OCI-LY7 (cell line): ENCODE measurements around the gene SATB2. TPM values are rescaled to one million over a fixed set of nuclear protein-coding genes. Genes with fewer than 3 reads are reported as not detected.

ENCODE experiments used
- BruUV-seq: library from RNA; stranded (reverse); fragments of 400-500 nt; replicated peaks from 2 replicates; lab custom pipeline; 2021; lab: Mats Ljungman, UMichigan
- CTCF ChIA-PET: fragments of 300-600 bp; sonication (Branson Sonifier 250); formaldehyde crosslinking; loops from one replicate; lab custom pipeline; 2022; ENCODE audit warnings: antibody characterized with exemption; ENCODE audit not compliant: unreplicated experiment; lab: Charles Lee
- POLR2A ChIA-PET: fragments of 300-600 bp; sonication (Branson Sonifier 250); formaldehyde crosslinking; loops from one replicate; lab custom pipeline; 2022; ENCODE audit warnings: antibody characterized with exemption; lab: Charles Lee
- DNase-seq: peaks from one replicate; pipeline ENCODE4 v3.0.0-alpha.2; 2015; ENCODE audit warnings: low spot score
- H2AFZ ChIP-seq: fragments of 200-600 bp; sonication (generic), shearing (Covaris generic); 2 replicates; pipeline ENCODE4 v1.6.1; 2014; ENCODE audit warnings: mild to moderate bottlenecking, antibody characterized with exemption, low read length, moderate library complexity
- H3K27ac ChIP-seq: fragments of 200-600 bp; sonication (generic); 2 replicates; pipeline ENCODE4 v1.5.1; 2014; ENCODE audit warnings: mixed run types, low read depth, mild to moderate bottlenecking, moderate library complexity, low read length, inconsistent platforms; ENCODE audit not compliant: poor library complexity, severe bottlenecking
- H3K36me3 ChIP-seq: fragments of 200-600 bp; sonication (generic); 2 replicates; pipeline ENCODE4 v1.6.1; 2014; ENCODE audit warnings: mild to moderate bottlenecking, antibody characterized with exemption, low read length, moderate library complexity, mixed read lengths; ENCODE audit not compliant: insufficient read depth
- H3K4me1 ChIP-seq: fragments of 200-600 bp; sonication (generic); 2 replicates; pipeline ENCODE4 v1.5.1; 2014; ENCODE audit warnings: mild to moderate bottlenecking, low read length; ENCODE audit not compliant: insufficient read depth, poor library complexity, severe bottlenecking
- H3K4me2 ChIP-seq: fragments of 200-600 bp; sonication (generic); 2 replicates; pipeline ENCODE4 v1.6.1; 2014; ENCODE audit warnings: mild to moderate bottlenecking, low read length
- H3K4me3 ChIP-seq: fragments of 200-600 bp; sonication (generic); 2 replicates; pipeline ENCODE4 v1.5.1; 2014; ENCODE audit warnings: mild to moderate bottlenecking, low read depth, low read length; ENCODE audit not compliant: poor library complexity, severe bottlenecking
- H3K79me2 ChIP-seq: fragments of 200-600 bp; sonication (generic); 2 replicates; pipeline ENCODE4 v1.6.1; 2016; ENCODE audit warnings: low read depth, mild to moderate bottlenecking, low read length, moderate library complexity, mixed read lengths; ENCODE audit not compliant: insufficient read depth
- H3K9me2 ChIP-seq: fragments of 200-600 bp; sonication (generic); 2 replicates; pipeline ENCODE4 v1.6.1; 2016; ENCODE audit warnings: mild to moderate bottlenecking, low read length, mixed read lengths; ENCODE audit not compliant: insufficient read depth
- H3K9me3 ChIP-seq: fragments of 200-600 bp; sonication (generic); 2 replicates; pipeline ENCODE4 v1.6.1; 2014; ENCODE audit warnings: mild to moderate bottlenecking, mixed run types, low read length, mixed read lengths
- H4K20me1 ChIP-seq: fragments of 200-600 bp; sonication (generic); 2 replicates; pipeline ENCODE4 v1.6.1; 2014; ENCODE audit warnings: mild to moderate bottlenecking, antibody characterized with exemption, low read length, moderate library complexity, mixed read lengths; ENCODE audit not compliant: insufficient read depth
- CTCF ChIP-seq: fragments of 200-600 bp; sonication (generic); conservative IDR thresholded peaks from 2 replicates; pipeline ENCODE4 v1.5.1; 2014; ENCODE audit warnings: mild to moderate bottlenecking, antibody characterized with exemption, low read length, moderate library complexity, mixed read lengths
- EZH2phosphoT487 ChIP-seq: fragments of 200-600 bp; sonication (generic); IDR thresholded peaks from 2 replicates; pipeline ENCODE4 v1.6.1; 2018; ENCODE audit warnings: low read depth, borderline replicate concordance, mild to moderate bottlenecking, mixed run types, antibody characterized with exemption, low read length, moderate library complexity, mixed read lengths
- intact Hi-C: fragments of 100-400 bp; cut with micrococcal nuclease; formaldehyde crosslinking; loops from one replicate; pipeline ENCODE4 v1.10.0; 2022; ENCODE audit not compliant: unreplicated experiment
- total RNA-seq, 2 experiments: library from RNA; depleted of rRNA in 1 of 2; stranded (reverse); fragments of >200 nt in 1 of 2; shearing (Covaris generic) in 1 of 2; gene quantifications; 2 replicates each; pipeline ENCODE4 v1.2.3, GENCODE V29; 2014 to 2022

SATB2 gene
- total RNA-seq, 2 experiments from 2014 or later: 15.9 to 30.7 TPM

- Histone ChIP-seq H3K4me1 (peaks cover 9% of the 10 kb centered on the region), H3K79me2 (no peaks in the 10 kb centered on the region), H3K9me3 (no peaks in the 10 kb centered on the region), H2AFZ (no peak overlapping the region), H3K36me3 (peaks cover 68% of the 10 kb centered on the region), H3K4me3 (no peak overlapping the region), H4K20me1 (no peaks in the 10 kb centered on the region), H3K4me2 (no peak overlapping the region), H3K27ac (no peak overlapping the region), H3K9me2 (no peaks in the 10 kb centered on the region)
- intact Hi-C loops: no loop called here
- no TSS peak for BruUV-seq
- ChIA-PET POLR2A (interaction anchor here (0.6 kb wide), 2 partner anchors 58 to 383 kb away, joined by 3 read pairs; no protein-coding TSS in a partner anchor), CTCF (no interaction called here)
- TF ChIP-seq EZH2phosphoT487 (no peak), CTCF (no peak)
- DNase-seq: no peak
Observed at GRCh38 chr2:199366406-199366805, 91.3 kb downstream of the SATB2 start.

GRCh38 chr2:199364153-199364552 lies 93.6 kb downstream of the SATB2 start:
- ChIA-PET POLR2A (interaction anchor here (0.7 kb wide), 1 partner anchor 934 kb away, joined by 3 read pairs; no protein-coding TSS in a partner anchor), CTCF (no interaction called here)
- Histone ChIP-seq H3K36me3 (peaks cover 59% of the 10 kb centered on the region), H3K4me1 (peaks cover 5% of the 10 kb centered on the region), H3K79me2 (no peaks in the 10 kb centered on the region), H3K4me2 (no peak overlapping the region), H3K27ac (no peak overlapping the region), H2AFZ (no peak overlapping the region), H3K4me3 (no peak overlapping the region), H3K9me2 (no peaks in the 10 kb centered on the region), H3K9me3 (no peaks in the 10 kb centered on the region), H4K20me1 (no peaks in the 10 kb centered on the region)
- intact Hi-C loops: no loop called here
- no TSS peak for BruUV-seq
- no peak for DNase-seq
- no peak for TF ChIP-seq EZH2phosphoT487
- TF ChIP-seq CTCF: no peak

GRCh38 chr2:199356412-199356811 lies 101.3 kb downstream of the SATB2 start:
- no TSS peak for BruUV-seq
- ChIA-PET POLR2A (interaction anchor here (1.0 kb wide), 2 partner anchors 8 to 39 kb away, joined by 3 read pairs; no protein-coding TSS in a partner anchor), CTCF (no interaction called here)

More at GRCh38 chr2:199356412-199356811, 101.3 kb downstream of the SATB2 start:
- DNase-seq: no peak
- Histone ChIP-seq H3K27ac (no peak overlapping the region), H3K36me3 (peaks cover 10% of the 10 kb centered on the region; the same call in 1 of the 2 replicates), H3K79me2 (no peaks in the 10 kb centered on the region), H3K9me2 (no peaks in the 10 kb centered on the region), H3K4me1 (no peaks in the 10 kb centered on the region), H3K4me3 (no peak overlapping the region), H3K4me2 (no peak overlapping the region), H2AFZ (no peak overlapping the region), H3K9me3 (no peaks in the 10 kb centered on the region), H4K20me1 (no peaks in the 10 kb centered on the region)
- intact Hi-C loops: no loop called here
- TF ChIP-seq EZH2phosphoT487 (no peak), CTCF (no peak)
